ENCODE measurements around the gene KCNH3. TPM values are rescaled to one million over a fixed set of nuclear protein-coding genes. Genes with fewer than 3 reads are reported as not detected.

Gene KCNH3
- total RNA-seq, 4 donors from 2014 or later, result 0.63 to 1.7 (median 0.79) TPM

DNA sequence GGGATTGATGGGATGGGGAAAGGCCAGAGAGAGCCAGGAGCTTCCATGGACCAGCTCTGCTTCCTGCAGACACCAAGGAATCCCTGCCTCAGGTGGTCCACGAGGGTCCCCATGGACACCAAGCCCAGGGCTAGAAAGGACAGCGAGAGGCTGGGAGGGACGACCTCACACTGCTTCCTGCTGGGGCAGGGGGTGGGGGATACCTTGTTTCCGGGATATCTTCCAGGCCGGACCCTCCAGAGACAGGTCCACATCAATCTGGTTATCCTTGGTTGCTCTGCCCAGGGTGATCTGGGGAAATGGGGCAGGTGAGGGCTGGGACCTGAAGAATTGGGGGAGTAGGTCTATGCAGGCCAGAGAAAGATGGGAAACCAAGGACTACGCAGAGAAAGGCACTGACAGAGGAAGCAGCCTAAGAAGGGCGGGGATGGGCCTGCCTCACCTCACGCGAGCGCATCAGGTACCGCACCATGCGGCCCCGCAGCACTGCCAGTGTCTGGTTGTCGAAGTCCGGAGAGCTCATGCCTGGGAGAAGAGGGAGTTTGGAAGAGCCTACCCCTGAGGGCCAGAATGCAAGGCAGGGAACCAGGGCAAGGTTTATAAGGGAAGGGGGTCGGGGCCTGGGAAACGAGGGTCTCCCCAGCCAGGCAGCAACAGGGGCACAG, 20.3 kb downstream of the KCNH3 start:
- ATAC-seq (ENCODE audit: low FRiP score) (no peak), DNase-seq (ENCODE audit: low spot score) (no peak)
- TF ChIP-seq, protein P1, sequence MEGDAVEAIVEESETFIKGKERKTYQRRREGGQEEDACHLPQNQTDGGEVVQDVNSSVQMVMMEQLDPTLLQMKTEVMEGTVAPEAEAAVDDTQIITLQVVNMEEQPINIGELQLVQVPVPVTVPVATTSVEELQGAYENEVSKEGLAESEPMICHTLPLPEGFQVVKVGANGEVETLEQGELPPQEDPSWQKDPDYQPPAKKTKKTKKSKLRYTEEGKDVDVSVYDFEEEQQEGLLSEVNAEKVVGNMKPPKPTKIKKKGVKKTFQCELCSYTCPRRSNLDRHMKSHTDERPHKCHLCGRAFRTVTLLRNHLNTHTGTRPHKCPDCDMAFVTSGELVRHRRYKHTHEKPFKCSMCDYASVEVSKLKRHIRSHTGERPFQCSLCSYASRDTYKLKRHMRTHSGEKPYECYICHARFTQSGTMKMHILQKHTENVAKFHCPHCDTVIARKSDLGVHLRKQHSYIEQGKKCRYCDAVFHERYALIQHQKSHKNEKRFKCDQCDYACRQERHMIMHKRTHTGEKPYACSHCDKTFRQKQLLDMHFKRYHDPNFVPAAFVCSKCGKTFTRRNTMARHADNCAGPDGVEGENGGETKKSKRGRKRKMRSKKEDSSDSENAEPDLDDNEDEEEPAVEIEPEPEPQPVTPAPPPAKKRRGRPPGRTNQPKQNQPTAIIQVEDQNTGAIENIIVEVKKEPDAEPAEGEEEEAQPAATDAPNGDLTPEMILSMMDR (IDR thresholded peaks at IDR 0.05), result no peak

DNA sequence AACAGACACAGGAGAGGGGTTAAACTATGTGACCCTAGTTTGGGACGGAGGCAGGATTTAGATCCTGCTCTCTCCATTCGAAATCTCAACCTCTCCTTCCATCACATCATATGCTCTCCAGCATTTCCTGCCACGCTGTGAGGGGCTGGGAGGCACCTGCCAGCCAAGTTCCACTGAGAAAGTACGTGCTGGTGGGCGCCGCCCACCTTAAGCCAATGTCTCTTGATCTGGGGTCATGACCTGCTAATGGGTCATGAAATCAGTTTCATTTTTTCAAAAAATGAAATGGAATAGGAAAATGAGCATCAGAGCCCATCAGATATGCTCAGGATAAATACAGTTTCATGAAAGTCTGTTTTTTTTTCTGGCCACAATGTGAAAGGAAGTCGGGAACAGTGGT, 21.9 kb downstream of the KCNH3 start:
- ATAC-seq (ENCODE audit: low FRiP score), result no peak
- DNase-seq (ENCODE audit: low spot score), result no peak
- TF ChIP-seq, protein P1 (IDR thresholded peaks at IDR 0.05), result no peak

DNA sequence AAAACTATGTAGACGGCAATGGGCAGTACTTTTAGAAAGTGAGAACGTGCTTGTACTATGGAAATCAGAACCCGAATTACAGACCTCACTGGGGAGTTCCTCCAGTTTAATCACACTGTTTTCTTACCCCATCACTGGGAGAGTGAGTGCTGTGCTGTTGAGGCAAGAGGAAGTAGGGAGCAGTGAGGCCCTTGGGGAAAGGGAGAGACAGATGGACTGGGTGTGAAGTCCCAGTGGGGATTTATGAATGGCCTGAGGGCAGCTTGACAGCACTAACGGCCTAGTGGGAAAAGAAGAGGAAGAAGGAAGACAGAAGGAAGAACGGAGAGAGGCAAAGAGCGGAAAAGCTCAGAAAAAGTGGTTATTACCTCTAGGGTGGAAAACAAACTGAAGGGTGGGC, 23.4 kb downstream of the KCNH3 start:
- TF ChIP-seq, protein P1 (IDR thresholded peaks at IDR 0.05), result no peak
- ATAC-seq (ENCODE audit: low FRiP score) (no peak), DNase-seq (ENCODE audit: low spot score) (no peak)

GRCh38 chr12:49562831-49563230, 24.0 kb downstream of the KCNH3 start:
- TF ChIP-seq, protein P1 (IDR thresholded peaks at IDR 0.05), result no peak
- ATAC-seq (ENCODE audit: low FRiP score), result no peak
- no peak for DNase-seq (ENCODE audit: low spot score)

DNA sequence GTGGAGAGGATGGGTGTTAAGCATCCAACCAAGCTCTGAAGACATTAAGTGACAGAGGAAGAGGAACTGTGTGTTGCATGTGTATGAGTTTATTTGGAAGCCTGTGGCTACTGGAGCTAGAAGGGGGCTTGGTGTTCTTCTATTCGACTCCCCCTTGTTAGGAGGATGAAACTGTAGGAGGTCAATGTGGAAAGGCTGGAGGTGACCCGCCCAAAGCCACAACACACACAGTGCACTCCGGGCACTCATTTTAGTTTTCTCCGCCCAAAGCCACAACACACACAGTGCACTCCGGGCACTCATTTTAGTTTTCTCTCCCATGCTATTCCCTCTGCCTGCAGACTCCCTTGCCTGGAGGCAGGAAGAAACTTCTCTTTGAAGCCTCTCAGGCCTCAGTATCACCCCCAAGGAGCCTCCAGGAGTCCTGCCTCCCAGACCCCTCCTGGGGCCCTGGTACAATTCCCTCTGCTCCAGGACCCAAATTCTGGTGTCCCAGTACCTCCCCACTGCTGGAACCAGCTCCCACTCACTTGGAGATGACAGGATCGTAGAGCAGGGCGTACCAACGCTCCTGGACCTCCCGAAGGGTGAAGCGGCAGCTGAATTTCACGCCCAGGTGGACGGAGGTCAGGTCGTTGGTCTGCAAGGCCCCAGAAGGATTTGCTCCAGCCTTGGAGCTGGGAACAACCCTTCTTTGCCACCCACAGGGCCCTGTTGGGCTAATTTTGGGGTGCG, 25.3 kb downstream of the KCNH3 start:
- no peak for DNase-seq (ENCODE audit: low spot score)
- ATAC-seq (ENCODE audit: low FRiP score), result no peak

DNA sequence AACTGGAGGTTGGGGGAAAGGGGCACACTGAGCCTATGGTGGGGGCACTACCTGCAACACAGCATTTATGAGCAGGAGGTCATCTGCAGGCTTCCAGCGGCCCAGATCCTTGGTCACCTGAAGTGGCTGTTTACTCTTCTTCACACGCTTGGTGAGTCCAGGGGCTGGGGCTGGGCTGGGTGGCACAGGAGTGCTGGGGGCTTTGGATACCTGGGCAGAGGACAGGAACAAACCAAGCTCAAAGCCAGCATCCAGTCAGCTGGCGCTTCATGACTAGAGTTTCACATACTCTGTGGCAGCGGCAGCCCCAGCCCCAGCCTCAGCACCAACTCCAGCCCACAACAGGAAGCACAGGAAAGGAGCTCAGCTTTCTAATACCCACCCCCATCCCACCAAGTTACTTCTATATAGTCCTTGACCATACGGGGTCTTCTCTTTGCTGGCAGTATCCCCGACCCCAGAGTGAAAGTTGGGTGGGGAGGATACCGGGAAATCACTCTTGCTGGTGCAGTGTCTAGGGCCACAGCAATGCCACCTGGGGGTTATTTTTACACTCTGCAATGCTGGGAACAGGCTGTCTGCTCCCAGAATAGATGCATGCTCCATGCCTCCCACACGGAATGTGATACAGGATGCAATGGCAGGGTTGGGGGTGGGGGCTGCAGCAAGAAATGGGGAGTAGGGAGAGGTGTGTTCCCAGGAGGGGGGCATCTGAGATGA, 26.0 kb downstream of the KCNH3 start:
- ATAC-seq (ENCODE audit: low FRiP score) (no peak), DNase-seq (ENCODE audit: low spot score) (no peak)
- TF ChIP-seq, protein P1 (IDR thresholded peaks at IDR 0.05), result no peak

More for the DNA sequence above, 25.3 kb downstream of the KCNH3 start:
- TF ChIP-seq, protein P1 (IDR thresholded peaks at IDR 0.05), result no peak
